ENCODE measurements around the gene ATP6V0A1. TPM values are rescaled to one million over a fixed set of nuclear protein-coding genes. Genes with fewer than 3 reads are reported as not detected.

ATP6V0A1 gene
- total RNA-seq, 1 donor from 2014 or later, result 78.6 TPM

DNA sequence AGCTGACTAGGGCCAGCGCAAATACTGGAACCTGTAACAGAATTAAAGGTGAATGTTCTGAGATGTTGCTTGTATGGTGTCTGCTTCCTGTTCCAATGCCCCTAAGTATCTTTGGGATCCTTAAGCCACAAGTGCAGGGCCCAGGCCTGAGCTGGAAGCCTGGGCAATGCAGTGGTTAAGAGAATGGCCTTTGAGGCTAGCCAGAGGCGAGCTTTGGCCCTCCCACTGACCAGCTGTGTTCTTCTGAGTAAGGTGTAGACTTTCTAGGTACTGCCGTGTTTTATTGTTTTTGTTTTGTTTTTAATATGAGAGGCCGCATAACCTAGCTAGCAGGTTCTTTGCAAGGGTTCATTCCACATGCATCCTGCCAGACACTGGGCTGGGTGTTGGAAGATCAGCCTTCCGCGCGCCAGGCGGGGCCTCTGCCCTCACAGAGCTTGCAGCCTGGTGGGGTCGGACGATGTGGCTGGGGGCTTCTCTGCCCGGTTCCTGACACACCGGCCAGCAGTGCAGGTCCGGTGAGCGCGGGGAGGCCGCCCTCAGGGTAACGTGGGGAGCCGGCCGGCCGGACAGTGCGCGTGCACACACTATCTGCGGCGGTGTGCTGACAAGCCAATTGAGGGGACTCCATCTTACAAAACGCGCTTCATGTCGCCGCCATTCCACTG lies 107.7 kb downstream of the ATP6V0A1 start:
- H3K4me2 ChIP-seq (ENCODE audit: low read length), result peak overlapping the region; percentile 89
- H3K4me3 ChIP-seq (ENCODE audit: insufficient read depth, low read depth, low read length), result peak overlapping the region; percentile 77
- peak overlapping the region; percentile 84 for H3K9ac ChIP-seq (ENCODE audit: low read length)
- Mint-ChIP-seq H3K4me3 (ENCODE audit: unreplicated experiment) (peak overlapping the region; percentile 96), H3K9me3 (ENCODE audit: unreplicated experiment) (no peaks in the 10 kb centered on the region), H3K27ac (ENCODE audit: unreplicated experiment) (no peak overlapping the region), H3K27me3 (ENCODE audit: low read depth, unreplicated experiment) (no peaks in the 10 kb centered on the region), H3K4me1 (ENCODE audit: low read depth, unreplicated experiment) (peaks cover 22% of the 10 kb centered on the region), H3K36me3 (ENCODE audit: low read depth, unreplicated experiment) (peaks cover 23% of the 10 kb centered on the region)
- H4K20me1 ChIP-seq (ENCODE audit: insufficient read depth, low read length), result peaks cover 17% of the 10 kb centered on the region
- TF ChIP-seq, protein P1, sequence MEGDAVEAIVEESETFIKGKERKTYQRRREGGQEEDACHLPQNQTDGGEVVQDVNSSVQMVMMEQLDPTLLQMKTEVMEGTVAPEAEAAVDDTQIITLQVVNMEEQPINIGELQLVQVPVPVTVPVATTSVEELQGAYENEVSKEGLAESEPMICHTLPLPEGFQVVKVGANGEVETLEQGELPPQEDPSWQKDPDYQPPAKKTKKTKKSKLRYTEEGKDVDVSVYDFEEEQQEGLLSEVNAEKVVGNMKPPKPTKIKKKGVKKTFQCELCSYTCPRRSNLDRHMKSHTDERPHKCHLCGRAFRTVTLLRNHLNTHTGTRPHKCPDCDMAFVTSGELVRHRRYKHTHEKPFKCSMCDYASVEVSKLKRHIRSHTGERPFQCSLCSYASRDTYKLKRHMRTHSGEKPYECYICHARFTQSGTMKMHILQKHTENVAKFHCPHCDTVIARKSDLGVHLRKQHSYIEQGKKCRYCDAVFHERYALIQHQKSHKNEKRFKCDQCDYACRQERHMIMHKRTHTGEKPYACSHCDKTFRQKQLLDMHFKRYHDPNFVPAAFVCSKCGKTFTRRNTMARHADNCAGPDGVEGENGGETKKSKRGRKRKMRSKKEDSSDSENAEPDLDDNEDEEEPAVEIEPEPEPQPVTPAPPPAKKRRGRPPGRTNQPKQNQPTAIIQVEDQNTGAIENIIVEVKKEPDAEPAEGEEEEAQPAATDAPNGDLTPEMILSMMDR (IDR thresholded peaks at IDR 0.05; ENCODE audit: insufficient read depth, low read depth, low read length), result no peak
- no peak for TF ChIP-seq EZH2 (IDR thresholded peaks at IDR 0.05; ENCODE audit: insufficient read depth, low read length)
- no peaks in the 10 kb centered on the region for H3K27me3 ChIP-seq (ENCODE audit: insufficient read depth, low read length)
- H2AFZ ChIP-seq (ENCODE audit: low read depth, low read length), result peak overlapping the region; percentile 72
- DNase-seq (ENCODE audit: low read depth), result no peak
- H3K36me3 ChIP-seq (ENCODE audit: insufficient read depth, low read length), result peaks cover 31% of the 10 kb centered on the region
- peak overlapping the region; percentile 63 for H3K27ac ChIP-seq (ENCODE audit: low read depth, low read length)
- H3K79me2 ChIP-seq (ENCODE audit: insufficient read depth, low read length), result peaks cover 70% of the 10 kb centered on the region
- no peak for FAIRE-seq
- H3K4me1 ChIP-seq (ENCODE audit: insufficient read depth, low read length), result peaks cover 37% of the 10 kb centered on the region
- H3K9me3 ChIP-seq (ENCODE audit: insufficient read depth, low read depth, low read length), result no peaks in the 10 kb centered on the region

DNA sequence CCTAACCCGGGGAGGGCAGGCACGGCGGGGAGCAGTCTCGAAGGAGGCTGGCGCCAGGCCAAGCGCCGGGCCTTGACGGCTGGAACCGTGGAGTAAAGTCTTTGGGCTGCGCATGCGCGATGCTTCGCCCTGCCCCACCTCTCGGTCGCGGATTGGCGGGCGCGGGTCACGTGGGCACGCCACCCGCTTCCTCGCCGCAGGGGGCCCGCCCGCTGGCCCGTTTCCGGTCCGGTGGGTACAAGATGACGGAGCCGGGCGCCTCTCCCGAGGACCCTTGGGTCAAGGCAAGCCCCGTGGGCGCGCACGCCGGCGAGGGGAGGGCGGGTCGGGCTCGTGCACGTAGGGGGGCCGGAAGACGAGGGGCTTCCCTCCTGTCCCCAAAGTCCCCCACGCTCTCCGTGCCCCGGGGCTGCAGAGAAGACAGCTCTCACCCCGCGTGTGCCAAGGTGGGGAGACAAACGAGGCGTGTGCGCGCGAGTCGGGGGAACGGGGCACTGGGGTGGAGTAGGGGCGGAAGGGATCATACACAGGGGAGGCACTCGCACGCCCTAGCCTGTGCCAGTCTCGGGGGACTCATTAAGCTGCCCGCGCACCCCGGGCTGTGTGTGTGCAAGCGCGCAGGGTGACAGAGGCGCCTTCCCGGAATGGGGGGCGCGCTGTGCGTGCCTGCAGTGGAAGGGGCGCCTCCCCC lies 108.3 kb downstream of the ATP6V0A1 start, which contains the start of gene MLX:
MLX (plus strand) TSS at position 218 of the 691 bp plus-strand sequence; CDS start at position 243, 25 bp downstream.
- H3K9me3 Mint-ChIP-seq (ENCODE audit: unreplicated experiment), result no peaks in the 10 kb centered on the region
- Histone ChIP-seq H3K79me2 (ENCODE audit: insufficient read depth, low read length) (peaks cover 70% of the 10 kb centered on the region), H3K4me2 (ENCODE audit: low read length) (peak within 1 kb of the TSS; percentile 89), H4K20me1 (ENCODE audit: insufficient read depth, low read length) (peaks cover 24% of the 10 kb centered on the region), H3K4me1 (ENCODE audit: insufficient read depth, low read length) (peaks cover 39% of the 10 kb centered on the region), H3K27ac (ENCODE audit: low read depth, low read length) (peak within 1 kb of the TSS; percentile 64), H3K4me3 (ENCODE audit: insufficient read depth, low read depth, low read length) (peak within 1 kb of the TSS; percentile 77), H3K9ac (ENCODE audit: low read length) (peak within 1 kb of the TSS; percentile 84), H2AFZ (ENCODE audit: low read depth, low read length) (peak within 1 kb of the TSS; percentile 72), H3K27me3 (ENCODE audit: insufficient read depth, low read length) (no peaks in the 10 kb centered on the region), H3K36me3 (ENCODE audit: insufficient read depth, low read length) (peaks cover 35% of the 10 kb centered on the region), H3K9me3 (ENCODE audit: insufficient read depth, low read depth, low read length) (no peaks in the 10 kb centered on the region)
- H3K36me3 Mint-ChIP-seq (ENCODE audit: low read depth, unreplicated experiment), result peaks cover 23% of the 10 kb centered on the region
- peak within 1 kb of the TSS; percentile 81 for H3K27ac Mint-ChIP-seq (ENCODE audit: unreplicated experiment)
- TF ChIP-seq, protein P1 (IDR thresholded peaks at IDR 0.05; ENCODE audit: insufficient read depth, low read depth, low read length), result no peak
- no peak for TF ChIP-seq EZH2 (IDR thresholded peaks at IDR 0.05; ENCODE audit: insufficient read depth, low read length)
- H3K4me3 Mint-ChIP-seq (ENCODE audit: unreplicated experiment), result peak within 1 kb of the TSS; percentile 96
- peaks cover 20% of the 10 kb centered on the region for H3K4me1 Mint-ChIP-seq (ENCODE audit: low read depth, unreplicated experiment)
- no peaks in the 10 kb centered on the region for H3K27me3 Mint-ChIP-seq (ENCODE audit: low read depth, unreplicated experiment)
- DNase-seq (ENCODE audit: low read depth) (peak; percentile 59), FAIRE-seq (no peak)
